Sigmoid colon (tissue), 7 donors: ENCODE results near the gene TNNT1. TPM values are rescaled to one million over a fixed set of nuclear protein-coding genes. Genes with fewer than 3 reads are reported as not detected.

ENCODE experiments used
- DNase-seq: peaks from one replicate; pipeline ENCODE4 v3.0.0-alpha.2; 2019
- H3K27ac ChIP-seq, 4 donors: fragments of 200-600 bp; sonication (generic); one replicate each; pipeline ENCODE4 v1.5.1; 2016 to 2019; ENCODE audit warnings: mild to moderate bottlenecking in 1 of 4
- H3K27me3 ChIP-seq, 3 donors: fragments of 200-600 bp; sonication (generic); one replicate each; pipeline ENCODE4 v1.5.1; 2019; ENCODE audit warnings: mild to moderate bottlenecking in 1 of 3
- H3K36me3 ChIP-seq, 4 donors: fragments of 200-600 bp; sonication (generic); one replicate each; pipeline ENCODE4 v1.5.1; 2016 to 2019
- H3K4me1 ChIP-seq, 4 donors: fragments of 200-600 bp; sonication (generic); one replicate each; pipeline ENCODE4 v1.5.1; 2017 to 2019
- H3K4me3 ChIP-seq, 4 donors: fragments of 200-600 bp; sonication (generic); one replicate each; pipeline ENCODE4 v1.5.1; 2017 to 2019; ENCODE audit warnings: mild to moderate bottlenecking in 2 of 4, moderate library complexity in 1 of 4
- H3K9me3 ChIP-seq, 4 donors: fragments of 200-600 bp in 3 of 4; sonication (generic) in 3 of 4; one replicate each; pipeline versions ENCODE4 v1.5.1 to v1.6.1; 2013 to 2019
- CTCF ChIP-seq, 4 experiments: fragments of 450-650 bp in 3 of 4; fragments of 200-600 bp in 1 of 4; IDR thresholded peaks; one replicate each; pipeline ENCODE4 v1.5.1; 2016 to 2019; ENCODE audit warnings: antibody characterized with exemption in 4 of 4, mild to moderate bottlenecking in 3 of 4, moderate library complexity in 2 of 4
- EP300 ChIP-seq, 4 donors: sonication (generic); formaldehyde crosslinking; IDR thresholded peaks; one replicate each; pipeline ENCODE4 v1.6.1; 2017; ENCODE audit warnings: antibody characterized with exemption in 4 of 4
- POLR2A ChIP-seq, 2 donors: fragments of 450-650 bp; IDR thresholded peaks; one replicate each; pipeline ENCODE4 v1.6.1; 2016; ENCODE audit warnings: antibody characterized with exemption in 2 of 2, mild to moderate bottlenecking in 2 of 2, moderate library complexity in 2 of 2
- POLR2AphosphoS5 ChIP-seq, 4 donors: sonication (generic); formaldehyde crosslinking; IDR thresholded peaks; one replicate each; pipeline ENCODE4 v1.6.1; 2017; ENCODE audit warnings: antibody characterized with exemption in 4 of 4
- WGBS, 2 donors: extraction: QIAGEN DNeasy Blood & Tissue Kit; methylation state at CpG; one replicate each; pipeline ENCODE4 v1.1.7; 2013; 5-methylcytosine and 5-hydroxymethylcytosine counted together
- intact Hi-C: fragments of 100-400 bp; cut with DNase I; formaldehyde crosslinking; loops from one replicate; pipeline ENCODE4 v1.15.1; 2023
- polyA plus RNA-seq, 3 donors: library from polyadenylated mRNA; stranded (reverse); fragments of 200-250 nt; gene quantifications; one replicate each; pipeline ENCODE4 v1.2.3, GENCODE V29; 2013
- total RNA-seq, 4 donors: library from RNA; depleted of rRNA; stranded (reverse); fragments of >200 nt; gene quantifications; one replicate each; pipeline ENCODE4 v1.1.0, GENCODE V29; 2016
- donor health status: healthy with polysubstance abuse.
- donor health status: Bipolar disorder and iron deficiency.
- donor health status: healthy.

Gene TNNT1
- total and polyA plus RNA-seq, 7 donors = 1.4 to 17.4 (median 2.2) TPM; not detected in 3

- WGBS, 2 donors = 83 to 93% methylated on average over 10 of the region's 10 CpGs
- DNase-seq = no peak
- H3K27me3 ChIP-seq = no peaks in the 10 kb centered on the region
- intact Hi-C loops = no loop called here
- no peak for TF ChIP-seq POLR2A (IDR thresholded peaks at IDR 0.05)
- no peak for TF ChIP-seq EP300 (IDR thresholded peaks at IDR 0.05)
- TF ChIP-seq CTCF (IDR thresholded peaks at IDR 0.05) = no peak
- TF ChIP-seq POLR2AphosphoS5 (IDR thresholded peaks at IDR 0.05) = no peak
- H3K4me1 ChIP-seq = peaks cover 0 to 14% (median 0%) of the 10 kb centered on the region in 4 donors
- no peak overlapping the region for H3K4me3 ChIP-seq
- H3K36me3 ChIP-seq = peaks cover 22 to 64% (median 55%) of the 10 kb centered on the region in 4 donors
- no peak overlapping the region for H3K27ac ChIP-seq
- H3K9me3 ChIP-seq = peaks cover 0 to 4% (median 0%) of the 10 kb centered on the region in 4 donors
These were observed 47.7 kb downstream of the TNNT1 start for GRCh38 chr19:55101261-55101660.

GRCh38 chr19:55099557-55100506 is 49.2 kb downstream of the TNNT1 start:
- peaks cover 0 to 4% (median 0%) of the 10 kb centered on the region in 4 donors for H3K9me3 ChIP-seq
- intact Hi-C loops = no loop called here
- peaks cover 31 to 74% (median 65%) of the 10 kb centered on the region in 4 donors for H3K36me3 ChIP-seq
- TF ChIP-seq POLR2A (IDR thresholded peaks at IDR 0.05) (no peak), POLR2AphosphoS5 (IDR thresholded peaks at IDR 0.05) (no peak), CTCF (IDR thresholded peaks at IDR 0.05) (no peak), EP300 (IDR thresholded peaks at IDR 0.05) (no peak)
- H3K27me3 ChIP-seq = no peaks in the 10 kb centered on the region
- DNase-seq = no peak
- peak overlapping the region in 1 of 4 donors; percentile 2 for H3K27ac ChIP-seq
- H3K4me1 ChIP-seq = peaks cover 0 to 14% (median 0%) of the 10 kb centered on the region in 4 donors
- 88 to 90% methylated on average over 27 of the region's 27 CpGs for WGBS, 2 donors
- no peak overlapping the region for H3K4me3 ChIP-seq

- H3K9me3 ChIP-seq = peaks cover 0 to 4% (median 0%) of the 10 kb centered on the region in 4 donors
- H3K27me3 ChIP-seq = no peaks in the 10 kb centered on the region
- TF ChIP-seq CTCF (IDR thresholded peaks at IDR 0.05) (no peak), POLR2A (IDR thresholded peaks at IDR 0.05) (no peak), EP300 (IDR thresholded peaks at IDR 0.05) (no peak), POLR2AphosphoS5 (IDR thresholded peaks at IDR 0.05) (no peak)
- 93 to 94% methylated on average over 27 of the region's 27 CpGs for WGBS, 2 donors
- H3K4me3 ChIP-seq = no peak overlapping the region
- H3K36me3 ChIP-seq = peaks cover 38 to 82% (median 72%) of the 10 kb centered on the region in 4 donors
- intact Hi-C loops = no loop called here
- peaks cover 0 to 14% (median 0%) of the 10 kb centered on the region in 4 donors for H3K4me1 ChIP-seq
- peak overlapping the region in 1 of 4 donors; percentile 2 for H3K27ac ChIP-seq
- DNase-seq = peak; percentile 53
These were observed 50.1 kb downstream of the TNNT1 start for GRCh38 chr19:55098716-55099556.

- TF ChIP-seq CTCF (IDR thresholded peaks at IDR 0.05) (no peak), POLR2AphosphoS5 (IDR thresholded peaks at IDR 0.05) (no peak), POLR2A (IDR thresholded peaks at IDR 0.05) (no peak)
- 92 to 95% methylated on average over 23 of the region's 23 CpGs for WGBS, 2 donors
- peak; percentile 61 for DNase-seq
These were observed 50.9 kb downstream of the TNNT1 start for GRCh38 chr19:55097864-55098715.

More at GRCh38 chr19:55097864-55098715, 50.9 kb downstream of the TNNT1 start:
- H3K4me1 ChIP-seq = peaks cover 0 to 14% (median 0%) of the 10 kb centered on the region in 4 donors
- H3K36me3 ChIP-seq = peaks cover 33 to 74% (median 67%) of the 10 kb centered on the region in 4 donors
- no peak overlapping the region for H3K4me3 ChIP-seq
- no peaks in the 10 kb centered on the region for H3K27me3 ChIP-seq
- peaks cover 0 to 2% (median 0%) of the 10 kb centered on the region in 4 donors for H3K9me3 ChIP-seq
- H3K27ac ChIP-seq = no peak overlapping the region
- intact Hi-C loops = no loop called here
